Caco-2 (cell line): ENCODE data around the gene CXCL12. TPM values are rescaled to one million over a fixed set of nuclear protein-coding genes. Genes with fewer than 3 reads are reported as not detected.

ENCODE experiments used
- Bru-seq: library from RNA; stranded (reverse); fragments of 400-500 nt; gene quantifications from one replicate; lab custom pipeline; 2021; lab: Mats Ljungman, UMichigan
- BruChase-seq, 2 experiments: library from RNA; stranded (reverse); fragments of 400-500 nt; gene quantifications; one replicate each; lab custom pipeline; 2021; lab: Mats Ljungman, UMichigan
- BruUV-seq: library from RNA; stranded (reverse); fragments of 400-500 nt; replicated peaks from 2 replicates; lab custom pipeline; 2021; lab: Mats Ljungman, UMichigan
- CTCF ChIA-PET: fragments of 300-600 bp; sonication (Branson Sonifier 250); formaldehyde crosslinking; loops from one replicate; lab custom pipeline; 2022; ENCODE audit warnings: antibody characterized with exemption; lab: Charles Lee
- POLR2A ChIA-PET: fragments of 300-600 bp; sonication (Branson Sonifier 250); formaldehyde crosslinking; loops from one replicate; lab custom pipeline; 2022; ENCODE audit warnings: antibody characterized with exemption; lab: Charles Lee
- DNase-seq, 2 experiments: peaks; one replicate each; pipeline versions ENCODE4 v3.0.0 to v3.0.0-alpha.2; 2020 to 2022
- H3K27me3 ChIP-seq: replicated peaks from 2 replicates; pipeline ENCODE4 v1.6.0; 2011; ENCODE audit warnings: low read length; ENCODE audit not compliant: control insufficient read depth, insufficient read depth
- H3K36me3 ChIP-seq: 2 replicates; pipeline ENCODE4 v1.5.1; 2011; ENCODE audit warnings: low read length; ENCODE audit not compliant: control insufficient read depth, insufficient read depth
- H3K4me1 ChIP-seq: fragments of 250-450 bp; sonication (Bioruptor Pico); 2 replicates; pipeline ENCODE4 v1.5.1; 2020; ENCODE audit warnings: mild to moderate bottlenecking
- H3K4me3 ChIP-seq: 2 replicates; pipeline ENCODE4 v1.5.1; 2011; ENCODE audit warnings: low read depth, mild to moderate bottlenecking, control low read depth, low read length
- H3K9me3 ChIP-seq: fragments of 250-450 bp; sonication (Bioruptor Pico); 2 replicates; pipeline ENCODE4 v1.5.1; 2020; ENCODE audit warnings: mild to moderate bottlenecking, moderate library complexity
- H3K27ac Mint-ChIP-seq: one replicate; pipeline ENCODE4 v1.8.0; 2022; ENCODE audit warnings: mixed read lengths; ENCODE audit not compliant: unreplicated experiment
- H3K27me3 Mint-ChIP-seq: one replicate; pipeline ENCODE4 v1.8.0; 2022; ENCODE audit warnings: mixed read lengths; ENCODE audit not compliant: insufficient read depth, unreplicated experiment
- H3K36me3 Mint-ChIP-seq: one replicate; pipeline ENCODE4 v1.8.0; 2022; ENCODE audit warnings: mild to moderate bottlenecking, mixed read lengths; ENCODE audit not compliant: insufficient read depth, unreplicated experiment
- H3K4me1 Mint-ChIP-seq: one replicate; pipeline ENCODE4 v1.8.0; 2022; ENCODE audit warnings: low read depth, mixed read lengths; ENCODE audit not compliant: unreplicated experiment
- H3K4me3 Mint-ChIP-seq: one replicate; pipeline ENCODE4 v1.8.0; 2022; ENCODE audit warnings: mild to moderate bottlenecking, moderate library complexity, mixed read lengths; ENCODE audit not compliant: unreplicated experiment
- H3K9me3 Mint-ChIP-seq: one replicate; pipeline ENCODE4 v1.8.0; 2022; ENCODE audit warnings: mixed read lengths; ENCODE audit not compliant: unreplicated experiment
- intact Hi-C: fragments of 100-400 bp; cut with micrococcal nuclease; formaldehyde crosslinking; loops from one replicate; pipeline ENCODE4 v1.10.0; 2022; ENCODE audit not compliant: unreplicated experiment
- long read RNA-seq: library from polyadenylated mRNA; stranded (forward); transcript quantifications from one replicate; pipeline ENCODE4 v2.0.0, GENCODE V29; 2022
- total RNA-seq: library from RNA; stranded (reverse); gene quantifications from 2 replicates; pipeline ENCODE4 v1.2.3, GENCODE V29; 2022
- TF ChIP-seq, protein P1 (sequence below), 2 experiments: fragments of 200-600 bp in 1 of 2; IDR thresholded peaks; 1 replicate in 1 of 2; 2 replicates in 1 of 2; pipeline versions ENCODE4 v1.5.1 to v1.8.0; 2011 to 2022; ENCODE audit warnings: antibody characterized with exemption in 1 of 2, control low read depth in 1 of 2, inconsistent platforms in 1 of 2, low read depth in 1 of 2, low read length in 1 of 2, mild to moderate bottlenecking in 1 of 2, moderate library complexity in 1 of 2; ENCODE audit not compliant: insufficient read depth in 1 of 2, severe bottlenecking in 1 of 2, unreplicated experiment in 1 of 2

The CXCL12 gene
- total RNA-seq (0.27 TPM in 1 of 2 replicates, not detected in the other), Bru-seq, nascent RNA (percentile 16 among the genes with signal in this experiment), BruChase-seq, experiment 1, labeled RNA remaining after a 2-hour chase (percentile 17 among the genes with signal in this experiment), BruChase-seq, experiment 2, labeled RNA remaining after a 6-hour chase (percentile 6 among the genes with signal in this experiment)
- long read RNA-seq, partial matches to known transcripts = 0 of 1 reads
- long read RNA-seq, other reads (novel, unspliced or antisense) = 1 of 1 reads

DNA sequence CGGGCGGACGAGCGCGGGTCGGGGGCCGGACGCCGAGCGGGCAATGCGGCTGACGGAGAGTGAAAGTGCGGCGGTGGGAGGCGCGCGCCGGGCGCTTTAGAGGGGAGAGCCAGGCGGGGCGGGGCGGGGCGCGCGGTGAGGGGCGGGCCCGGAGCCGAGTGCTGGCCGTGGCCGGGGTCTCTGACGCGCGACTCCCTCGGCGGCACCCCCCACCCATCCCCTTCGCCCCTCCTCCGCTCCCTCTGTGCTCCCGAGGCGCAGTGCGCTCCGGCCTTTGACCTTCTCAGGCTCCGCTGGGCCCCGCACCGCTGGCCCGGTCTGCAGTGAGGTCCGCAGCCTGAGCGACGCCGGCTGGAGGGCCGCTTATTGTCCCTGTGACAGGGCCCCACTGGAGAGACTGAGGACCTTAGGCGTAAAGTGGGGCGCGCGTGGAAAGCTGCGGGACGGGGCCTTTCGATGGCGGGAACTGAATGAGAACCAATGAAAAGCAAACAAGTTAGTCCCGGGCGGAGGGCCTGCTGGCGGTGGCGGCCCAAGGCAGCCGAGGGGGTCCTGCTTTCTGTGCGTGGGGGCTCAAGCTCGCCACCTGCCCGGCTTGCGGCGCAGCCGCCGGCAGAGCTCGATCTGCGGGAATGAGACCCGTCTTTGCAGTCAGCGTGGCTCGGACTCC lies at the start of gene CXCL12:
Gene CXCL12 (minus strand): TSS at position 72 of the 670 bp plus-strand sequence. CDS start 92 bp downstream, outside the sequence.
- Histone ChIP-seq H3K4me3 (0 out of 2 replicates have a peak within 1 kb of the TSS, but pooled peaks have one; percentile 13), H3K4me1 (peaks cover 9% of the 10 kb centered on the region), H3K36me3 (no peaks in the 10 kb centered on the region), H3K9me3 (no peaks in the 10 kb centered on the region), H3K27me3 (peaks cover 1% of the 10 kb centered on the region)
- intact Hi-C loops = loop anchor here (10.0 kb wide), 2 partner anchors 210 to 500 kb away; no protein-coding TSS in a partner anchor
- DNase-seq = peak in 1 of 2 experiments; percentile 31
- BruUV-seq = no TSS peak
- no peak within 1 kb of the TSS for H3K27ac Mint-ChIP-seq
- H3K4me1 Mint-ChIP-seq = no peaks in the 10 kb centered on the region
- ChIA-PET POLR2A (no interaction called here), CTCF (no interaction called here)
- H3K27me3 Mint-ChIP-seq = peaks cover 18% of the 10 kb centered on the region
- no peaks in the 10 kb centered on the region for H3K9me3 Mint-ChIP-seq
- H3K4me3 Mint-ChIP-seq = peak within 1 kb of the TSS; percentile 62
- TF ChIP-seq, protein P1, sequence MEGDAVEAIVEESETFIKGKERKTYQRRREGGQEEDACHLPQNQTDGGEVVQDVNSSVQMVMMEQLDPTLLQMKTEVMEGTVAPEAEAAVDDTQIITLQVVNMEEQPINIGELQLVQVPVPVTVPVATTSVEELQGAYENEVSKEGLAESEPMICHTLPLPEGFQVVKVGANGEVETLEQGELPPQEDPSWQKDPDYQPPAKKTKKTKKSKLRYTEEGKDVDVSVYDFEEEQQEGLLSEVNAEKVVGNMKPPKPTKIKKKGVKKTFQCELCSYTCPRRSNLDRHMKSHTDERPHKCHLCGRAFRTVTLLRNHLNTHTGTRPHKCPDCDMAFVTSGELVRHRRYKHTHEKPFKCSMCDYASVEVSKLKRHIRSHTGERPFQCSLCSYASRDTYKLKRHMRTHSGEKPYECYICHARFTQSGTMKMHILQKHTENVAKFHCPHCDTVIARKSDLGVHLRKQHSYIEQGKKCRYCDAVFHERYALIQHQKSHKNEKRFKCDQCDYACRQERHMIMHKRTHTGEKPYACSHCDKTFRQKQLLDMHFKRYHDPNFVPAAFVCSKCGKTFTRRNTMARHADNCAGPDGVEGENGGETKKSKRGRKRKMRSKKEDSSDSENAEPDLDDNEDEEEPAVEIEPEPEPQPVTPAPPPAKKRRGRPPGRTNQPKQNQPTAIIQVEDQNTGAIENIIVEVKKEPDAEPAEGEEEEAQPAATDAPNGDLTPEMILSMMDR (IDR thresholded peaks at IDR 0.05; ENCODE audit: insufficient read depth in 1 of 2, low read depth in 1 of 2, low read length in 1 of 2, severe bottlenecking in 1 of 2, unreplicated experiment in 1 of 2) = no peak
- H3K36me3 Mint-ChIP-seq = no peaks in the 10 kb centered on the region

- Mint-ChIP-seq H3K36me3 (no peaks in the 10 kb centered on the region), H3K27me3 (no peaks in the 10 kb centered on the region), H3K4me3 (no peak overlapping the region), H3K4me1 (no peaks in the 10 kb centered on the region), H3K9me3 (peaks cover 33% of the 10 kb centered on the region), H3K27ac (no peak overlapping the region)
- peaks cover 7% of the 10 kb centered on the region for H3K9me3 ChIP-seq
- no peaks in the 10 kb centered on the region for H3K27me3 ChIP-seq
- no TSS peak for BruUV-seq
- H3K36me3 ChIP-seq = no peaks in the 10 kb centered on the region
- ChIA-PET CTCF (no interaction called here), POLR2A (no interaction called here)
- no peaks in the 10 kb centered on the region for H3K4me1 ChIP-seq
- DNase-seq = no peak
- H3K4me3 ChIP-seq = no peak overlapping the region
- TF ChIP-seq, protein P1 (IDR thresholded peaks at IDR 0.05; ENCODE audit: insufficient read depth in 1 of 2, low read depth in 1 of 2, low read length in 1 of 2, severe bottlenecking in 1 of 2, unreplicated experiment in 1 of 2) = no peak
- intact Hi-C loops = no loop called here
Measured at GRCh38 chr10:44427479-44427878, 42.6 kb upstream of the CXCL12 start.

GRCh38 chr10:44427037-44427436 lies 42.1 kb upstream of the CXCL12 start:
- no peaks in the 10 kb centered on the region for H3K4me1 Mint-ChIP-seq
- H3K27me3 ChIP-seq = no peaks in the 10 kb centered on the region
- POLR2A ChIA-PET = no interaction called here
- TF ChIP-seq, protein P1 (IDR thresholded peaks at IDR 0.05; ENCODE audit: insufficient read depth in 1 of 2, low read depth in 1 of 2, low read length in 1 of 2, severe bottlenecking in 1 of 2, unreplicated experiment in 1 of 2) = no peak
- no peak overlapping the region for H3K4me3 Mint-ChIP-seq
- no peak overlapping the region for H3K27ac Mint-ChIP-seq
- H3K27me3 Mint-ChIP-seq = no peaks in the 10 kb centered on the region
- no peaks in the 10 kb centered on the region for H3K36me3 Mint-ChIP-seq
- intact Hi-C loops = no loop called here
- H3K4me1 ChIP-seq = no peaks in the 10 kb centered on the region
- CTCF ChIA-PET = interaction anchor here (0.6 kb wide), 1 partner anchor 450 kb away, joined by 3 read pairs; no protein-coding TSS in a partner anchor
- peaks cover 29% of the 10 kb centered on the region for H3K9me3 Mint-ChIP-seq
- no peak for DNase-seq
- H3K36me3 ChIP-seq = no peaks in the 10 kb centered on the region
- H3K9me3 ChIP-seq = peaks cover 5% of the 10 kb centered on the region
- no TSS peak for BruUV-seq
- no peak overlapping the region for H3K4me3 ChIP-seq
